ENCODE measurements around the gene LRRK2. TPM values are rescaled to one million over a fixed set of nuclear protein-coding genes. Genes with fewer than 3 reads are reported as not detected.

The LRRK2 gene
- total and polyA plus RNA-seq, 3 experiments from 2014 or later = 0.31 TPM; not detected in 1

- Mint-ChIP-seq H3K4me3 (no peak overlapping the region), H3K9me3 (peaks cover 0 to 3% (median 0%) of the 10 kb centered on the region in 5 donors), H3K4me1 (no peaks in the 10 kb centered on the region), H3K27ac (no peak overlapping the region), H3K36me3 (no peaks in the 10 kb centered on the region), H3K27me3 (peaks cover 0 to 1% of the 10 kb centered on the region in 2 donors)
- Histone ChIP-seq H3K4me1 (ENCODE audit: insufficient read depth, low read length) (no peaks in the 10 kb centered on the region), H3K27me3 (ENCODE audit: insufficient read depth, low read length, poor library complexity, severe bottlenecking) (no peaks in the 10 kb centered on the region), H3K27ac (ENCODE audit: low read depth, low read length) (no peak overlapping the region), H3K4me3 (ENCODE audit: low read length) (no peak overlapping the region), H3K9me3 (ENCODE audit: low read length) (no peaks in the 10 kb centered on the region), H3K36me3 (ENCODE audit: insufficient read depth, low read length) (no peaks in the 10 kb centered on the region)
- POLR2A ChIA-PET = no interaction called here
- CTCF ChIA-PET = interaction anchor here (0.6 kb wide), 1 partner anchor 395 kb away, joined by 3 read pairs; no protein-coding TSS in a partner anchor
- DNase-seq = no peak
These were observed 75.7 kb downstream of the LRRK2 start for GRCh38 chr12:40300490-40300889.

- no peaks in the 10 kb centered on the region for H3K36me3 ChIP-seq (ENCODE audit: insufficient read depth, low read length)
These were observed 84.2 kb downstream of the LRRK2 start for GRCh38 chr12:40309001-40309400.

GRCh38 chr12:40310211-40310610 lies 85.4 kb downstream of the LRRK2 start:
- H3K27me3 Mint-ChIP-seq = no peaks in the 10 kb centered on the region

More at GRCh38 chr12:40309001-40309400, 84.2 kb downstream of the LRRK2 start:
- H3K4me3 ChIP-seq (ENCODE audit: low read length) = no peak overlapping the region
- no peaks in the 10 kb centered on the region for H3K27me3 ChIP-seq (ENCODE audit: insufficient read depth, low read length, poor library complexity, severe bottlenecking)
- DNase-seq = peak in 1 of 5 donors; percentile 50
- no peaks in the 10 kb centered on the region for H3K9me3 Mint-ChIP-seq
- no peaks in the 10 kb centered on the region for H3K4me1 Mint-ChIP-seq
- no peaks in the 10 kb centered on the region for H3K9me3 ChIP-seq (ENCODE audit: low read length)
- H3K4me1 ChIP-seq (ENCODE audit: insufficient read depth, low read length) = no peaks in the 10 kb centered on the region
- ChIA-PET CTCF (no interaction called here), POLR2A (no interaction called here)
- no peak overlapping the region for H3K4me3 Mint-ChIP-seq
- H3K36me3 Mint-ChIP-seq = no peaks in the 10 kb centered on the region
- H3K27ac ChIP-seq (ENCODE audit: low read depth, low read length) = no peak overlapping the region
- no peak overlapping the region for H3K27ac Mint-ChIP-seq
- no peaks in the 10 kb centered on the region for H3K27me3 Mint-ChIP-seq

GRCh38 chr12:40312196-40312595 lies 87.4 kb downstream of the LRRK2 start:
- H3K27ac Mint-ChIP-seq = no peak overlapping the region
- H3K9me3 ChIP-seq (ENCODE audit: low read length) = no peaks in the 10 kb centered on the region
- H3K36me3 ChIP-seq (ENCODE audit: insufficient read depth, low read length) = no peaks in the 10 kb centered on the region
- no peaks in the 10 kb centered on the region for H3K9me3 Mint-ChIP-seq
- no peak overlapping the region for H3K4me3 Mint-ChIP-seq
- no peaks in the 10 kb centered on the region for H3K36me3 Mint-ChIP-seq
- ChIA-PET CTCF (no interaction called here), POLR2A (no interaction called here)
- no peaks in the 10 kb centered on the region for H3K27me3 ChIP-seq (ENCODE audit: insufficient read depth, low read length, poor library complexity, severe bottlenecking)
- H3K27me3 Mint-ChIP-seq = no peaks in the 10 kb centered on the region
- no peaks in the 10 kb centered on the region for H3K4me1 ChIP-seq (ENCODE audit: insufficient read depth, low read length)
- DNase-seq = no peak
- no peak overlapping the region for H3K4me3 ChIP-seq (ENCODE audit: low read length)
- no peak overlapping the region for H3K27ac ChIP-seq (ENCODE audit: low read depth, low read length)
- no peaks in the 10 kb centered on the region for H3K4me1 Mint-ChIP-seq

More at GRCh38 chr12:40310211-40310610, 85.4 kb downstream of the LRRK2 start:
- no peak overlapping the region for H3K27ac ChIP-seq (ENCODE audit: low read depth, low read length)
- Mint-ChIP-seq H3K36me3 (no peaks in the 10 kb centered on the region), H3K4me1 (no peaks in the 10 kb centered on the region), H3K27ac (no peak overlapping the region), H3K9me3 (no peaks in the 10 kb centered on the region), H3K4me3 (no peak overlapping the region)
- H3K36me3 ChIP-seq (ENCODE audit: insufficient read depth, low read length) = no peaks in the 10 kb centered on the region
- POLR2A ChIA-PET = no interaction called here
- no peak for DNase-seq
- CTCF ChIA-PET = no interaction called here
- no peaks in the 10 kb centered on the region for H3K27me3 ChIP-seq (ENCODE audit: insufficient read depth, low read length, poor library complexity, severe bottlenecking)
- H3K4me1 ChIP-seq (ENCODE audit: insufficient read depth, low read length) = no peaks in the 10 kb centered on the region
- no peak overlapping the region for H3K4me3 ChIP-seq (ENCODE audit: low read length)
- no peaks in the 10 kb centered on the region for H3K9me3 ChIP-seq (ENCODE audit: low read length)

GRCh38 chr12:40312982-40313576 lies 88.3 kb downstream of the LRRK2 start:
- H3K27ac ChIP-seq (ENCODE audit: low read depth, low read length) = no peak overlapping the region
- no peak overlapping the region for H3K4me3 ChIP-seq (ENCODE audit: low read length)
- ChIA-PET POLR2A (no interaction called here), CTCF (no interaction called here)
- no peak for DNase-seq
- Mint-ChIP-seq H3K9me3 (no peaks in the 10 kb centered on the region), H3K27ac (no peak overlapping the region), H3K36me3 (no peaks in the 10 kb centered on the region), H3K4me1 (no peaks in the 10 kb centered on the region), H3K27me3 (no peaks in the 10 kb centered on the region), H3K4me3 (no peak overlapping the region)
- no peaks in the 10 kb centered on the region for H3K36me3 ChIP-seq (ENCODE audit: insufficient read depth, low read length)
- no peaks in the 10 kb centered on the region for H3K4me1 ChIP-seq (ENCODE audit: insufficient read depth, low read length)
- no peaks in the 10 kb centered on the region for H3K9me3 ChIP-seq (ENCODE audit: low read length)
- no peaks in the 10 kb centered on the region for H3K27me3 ChIP-seq (ENCODE audit: insufficient read depth, low read length, poor library complexity, severe bottlenecking)

GRCh38 chr12:40313928-40314327 lies 89.1 kb downstream of the LRRK2 start:
- no peaks in the 10 kb centered on the region for H3K9me3 ChIP-seq (ENCODE audit: low read length)
- no peaks in the 10 kb centered on the region for H3K36me3 Mint-ChIP-seq
- no peaks in the 10 kb centered on the region for H3K27me3 ChIP-seq (ENCODE audit: insufficient read depth, low read length, poor library complexity, severe bottlenecking)
- no peaks in the 10 kb centered on the region for H3K36me3 ChIP-seq (ENCODE audit: insufficient read depth, low read length)
- no peak overlapping the region for H3K27ac Mint-ChIP-seq
- no peak overlapping the region for H3K4me3 Mint-ChIP-seq
- no peaks in the 10 kb centered on the region for H3K9me3 Mint-ChIP-seq
- no peaks in the 10 kb centered on the region for H3K4me1 Mint-ChIP-seq
- ChIA-PET POLR2A (no interaction called here), CTCF (no interaction called here)
- H3K27ac ChIP-seq (ENCODE audit: low read depth, low read length) = no peak overlapping the region
- H3K4me1 ChIP-seq (ENCODE audit: insufficient read depth, low read length) = no peaks in the 10 kb centered on the region
- no peak overlapping the region for H3K4me3 ChIP-seq (ENCODE audit: low read length)
- no peaks in the 10 kb centered on the region for H3K27me3 Mint-ChIP-seq
- no peak for DNase-seq

- Mint-ChIP-seq H3K4me3 (no peak overlapping the region), H3K27me3 (no peaks in the 10 kb centered on the region), H3K4me1 (no peaks in the 10 kb centered on the region), H3K9me3 (no peaks in the 10 kb centered on the region), H3K27ac (no peak overlapping the region), H3K36me3 (no peaks in the 10 kb centered on the region)
- POLR2A ChIA-PET = no interaction called here
- H3K27me3 ChIP-seq (ENCODE audit: insufficient read depth, low read length, poor library complexity, severe bottlenecking) = no peaks in the 10 kb centered on the region
- no peak overlapping the region for H3K27ac ChIP-seq (ENCODE audit: low read depth, low read length)
- CTCF ChIA-PET = no interaction called here
- no peaks in the 10 kb centered on the region for H3K36me3 ChIP-seq (ENCODE audit: insufficient read depth, low read length)
- H3K4me3 ChIP-seq (ENCODE audit: low read length) = no peak overlapping the region
- H3K9me3 ChIP-seq (ENCODE audit: low read length) = no peaks in the 10 kb centered on the region
- DNase-seq = no peak
- no peaks in the 10 kb centered on the region for H3K4me1 ChIP-seq (ENCODE audit: insufficient read depth, low read length)
These were observed 90.1 kb downstream of the LRRK2 start for GRCh38 chr12:40314927-40315326.

GRCh38 chr12:40315375-40315774 lies 90.6 kb downstream of the LRRK2 start:
- H3K9me3 Mint-ChIP-seq = no peaks in the 10 kb centered on the region
- CTCF ChIA-PET = interaction anchor here (0.5 kb wide), 1 partner anchor 1122 kb away, joined by 3 read pairs; no protein-coding TSS in a partner anchor
- Histone ChIP-seq H3K9me3 (ENCODE audit: low read length) (no peaks in the 10 kb centered on the region), H3K27ac (ENCODE audit: low read depth, low read length) (no peak overlapping the region), H3K4me3 (ENCODE audit: low read length) (no peak overlapping the region), H3K27me3 (ENCODE audit: insufficient read depth, low read length, poor library complexity, severe bottlenecking) (no peaks in the 10 kb centered on the region), H3K36me3 (ENCODE audit: insufficient read depth, low read length) (no peaks in the 10 kb centered on the region), H3K4me1 (ENCODE audit: insufficient read depth, low read length) (no peaks in the 10 kb centered on the region)
- no peaks in the 10 kb centered on the region for H3K36me3 Mint-ChIP-seq
- POLR2A ChIA-PET = no interaction called here
- no peak overlapping the region for H3K27ac Mint-ChIP-seq
- H3K4me1 Mint-ChIP-seq = no peaks in the 10 kb centered on the region
- H3K4me3 Mint-ChIP-seq = no peak overlapping the region
- H3K27me3 Mint-ChIP-seq = no peaks in the 10 kb centered on the region
- DNase-seq = no peak

- Histone ChIP-seq H3K36me3 (ENCODE audit: insufficient read depth, low read length) (no peaks in the 10 kb centered on the region), H3K9me3 (ENCODE audit: low read length) (no peaks in the 10 kb centered on the region), H3K4me3 (ENCODE audit: low read length) (no peak overlapping the region), H3K4me1 (ENCODE audit: insufficient read depth, low read length) (no peaks in the 10 kb centered on the region), H3K27me3 (ENCODE audit: insufficient read depth, low read length, poor library complexity, severe bottlenecking) (no peaks in the 10 kb centered on the region), H3K27ac (ENCODE audit: low read depth, low read length) (no peak overlapping the region)
- Mint-ChIP-seq H3K27ac (no peak overlapping the region), H3K9me3 (peaks cover 0 to 2% (median 0%) of the 10 kb centered on the region in 5 donors), H3K36me3 (no peaks in the 10 kb centered on the region), H3K4me3 (no peak overlapping the region), H3K4me1 (no peaks in the 10 kb centered on the region), H3K27me3 (no peaks in the 10 kb centered on the region)
- CTCF ChIA-PET = no interaction called here
- no peak for DNase-seq
- POLR2A ChIA-PET = no interaction called here
These were observed 99.5 kb downstream of the LRRK2 start for GRCh38 chr12:40324261-40324660.
